Hepatic stellate cell (primary cell): ENCODE data around the gene CCNI.
A peak's percentile ranks its signal among the peaks of the same experiment; 100 is the strongest.
"Not testable (repeated sequence)": the region's sequence is repeated elsewhere in the genome, so short reads cannot be mapped to it uniquely, and the experiment has no call there.

Experiments
- DNase-seq: peaks from one replicate; pipeline ENCODE4 v3.0.0; 2011; ENCODE audit warnings: low spot score

Gene CCNI

GRCh38 chr4:77040854-77041725 is 34.7 kb downstream of the CCNI start:
- no peak for DNase-seq

DNA sequence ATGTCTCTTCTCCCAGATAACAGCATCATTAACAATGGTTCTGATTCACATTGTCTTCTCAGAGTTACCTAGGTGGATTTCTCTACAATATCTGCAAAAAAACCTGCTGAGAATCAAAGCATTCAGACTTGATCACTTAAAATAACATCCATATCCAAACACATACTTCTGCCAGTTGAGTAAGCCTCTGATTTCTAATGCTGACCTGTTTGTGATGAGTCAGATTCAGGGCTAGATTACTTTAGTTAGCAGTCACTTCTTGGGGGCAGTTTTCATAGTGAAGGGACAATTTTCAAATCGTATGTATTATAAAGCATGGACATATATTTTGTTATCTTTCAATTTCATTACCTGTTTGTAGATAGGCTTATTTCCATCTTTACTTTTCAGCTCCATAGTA is 35.5 kb downstream of the CCNI start:
- DNase-seq, result peak; percentile 33

DNA sequence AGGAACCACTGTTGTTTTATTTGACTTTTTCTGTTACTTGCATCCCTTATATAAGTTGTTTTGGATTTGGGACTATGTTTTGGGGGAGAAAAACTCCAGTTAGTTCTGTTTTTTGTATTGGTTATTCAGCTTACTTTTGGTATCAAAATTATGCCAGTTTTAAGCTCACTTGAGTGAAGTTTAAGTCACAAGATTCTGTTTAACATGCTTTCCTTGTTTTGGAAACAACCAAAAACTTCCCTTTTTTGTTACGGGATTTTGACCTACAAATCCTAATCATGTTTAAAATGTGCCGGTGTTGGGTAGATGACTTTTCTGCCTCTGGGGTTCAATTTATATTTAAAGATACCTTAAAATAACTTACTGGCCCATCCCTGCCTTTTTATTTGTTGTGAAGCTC is 36.0 kb downstream of the CCNI start:
- DNase-seq, result no peak

DNA sequence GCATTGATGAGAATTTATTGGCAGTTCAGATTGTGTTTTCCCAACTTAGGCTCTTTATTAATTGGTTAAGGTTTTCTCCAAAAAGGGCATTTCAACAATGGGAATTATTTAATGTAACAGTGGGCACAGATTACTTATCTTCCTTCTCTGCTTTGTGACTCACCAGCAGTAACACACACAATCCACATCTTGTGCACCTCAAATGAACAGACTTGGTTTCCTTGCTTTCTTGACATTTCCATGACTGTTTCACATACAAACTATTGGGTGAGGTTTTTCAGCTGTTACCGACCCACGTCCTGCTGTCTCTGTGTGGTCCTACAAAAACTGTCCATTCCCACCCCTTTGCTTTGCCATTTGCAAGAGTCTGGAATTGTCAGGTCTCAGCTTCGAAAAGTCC is 38.1 kb downstream of the CCNI start:
- no peak for DNase-seq

DNA sequence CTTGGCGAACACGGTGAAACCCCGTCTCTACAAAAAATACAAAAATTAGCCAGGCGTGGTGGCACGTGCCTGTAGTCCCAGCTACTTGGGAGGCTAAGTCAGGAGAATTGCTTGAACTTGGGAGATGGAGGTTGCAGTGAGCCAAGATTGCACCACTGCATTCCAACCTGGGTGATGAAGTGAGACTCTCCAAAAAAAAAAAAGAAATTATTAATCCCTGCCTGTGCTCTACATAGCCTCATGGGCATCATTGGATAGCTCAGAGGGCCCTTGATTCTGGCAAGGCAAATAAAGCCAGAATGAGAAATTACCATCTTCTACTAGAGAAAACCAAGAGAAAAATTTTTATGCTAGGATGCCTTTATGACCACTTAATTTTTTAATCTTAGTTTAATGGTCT is 38.6 kb downstream of the CCNI start:
- not testable (repeated sequence) for DNase-seq

GRCh38 chr4:77036206-77036605 is 39.6 kb downstream of the CCNI start:
- DNase-seq, result peak; percentile 47

- DNase-seq, result no peak
Observed at GRCh38 chr4:77035153-77035552, 40.6 kb downstream of the CCNI start.

DNA sequence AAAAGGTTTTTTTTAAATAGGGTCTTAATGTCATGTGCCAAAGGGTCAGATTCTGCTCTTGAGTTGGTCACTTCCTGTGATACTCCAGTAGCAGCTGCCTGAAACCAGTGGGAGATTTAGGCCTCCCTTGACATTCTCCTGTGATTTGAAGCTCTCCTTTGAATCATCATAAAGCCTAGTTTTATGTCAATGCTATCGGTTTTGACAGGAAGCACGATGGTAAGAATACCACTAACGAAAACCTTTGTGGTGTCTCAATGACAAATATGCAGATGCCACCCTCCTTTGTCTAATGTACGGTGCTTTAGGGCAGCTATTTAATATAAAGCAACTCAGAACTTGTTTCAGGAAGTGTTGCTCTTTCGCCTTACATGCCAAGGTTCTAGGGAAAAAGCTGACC is 44.2 kb downstream of the CCNI start:
- no peak for DNase-seq

DNA sequence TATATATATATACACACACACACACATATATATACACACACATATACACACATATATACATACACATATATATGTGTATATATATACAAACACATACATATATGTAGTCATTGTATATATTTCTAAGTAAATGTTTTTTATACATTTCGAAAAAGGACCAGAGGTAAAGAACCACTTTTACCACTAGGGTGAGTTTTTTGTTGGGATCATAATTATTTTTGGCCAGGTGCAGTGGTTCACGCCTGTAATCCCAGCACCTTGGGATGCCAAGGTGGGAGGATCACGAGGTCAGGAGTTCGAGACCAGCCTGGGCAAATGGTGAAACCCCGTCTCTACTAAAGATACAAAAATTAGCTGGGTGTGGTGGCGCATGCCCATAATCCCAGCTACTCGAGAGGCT is 46.0 kb downstream of the CCNI start:
- DNase-seq, result not testable (repeated sequence)

DNA sequence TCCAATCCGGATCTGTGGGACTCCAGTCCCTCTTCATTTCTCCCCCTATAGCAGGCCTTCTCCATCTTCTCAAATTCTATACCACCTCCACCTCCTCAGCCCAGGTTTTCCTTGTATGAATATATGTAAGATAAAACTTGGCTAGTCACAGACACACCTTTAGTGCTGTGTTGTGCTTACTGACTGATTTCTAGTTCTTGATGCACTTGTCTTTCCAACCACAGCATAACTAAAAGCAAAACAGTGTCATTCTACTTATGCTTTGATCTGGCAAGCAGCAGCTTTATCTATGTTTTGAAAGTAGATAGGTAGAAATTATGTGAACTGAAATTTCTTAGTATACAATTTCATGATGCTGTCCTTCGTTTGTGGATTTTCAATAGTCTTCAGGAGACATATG is 47.5 kb downstream of the CCNI start:
- DNase-seq, result no peak

- no peak for DNase-seq
Observed at GRCh38 chr4:77026322-77026704, 49.5 kb downstream of the CCNI start.

DNA sequence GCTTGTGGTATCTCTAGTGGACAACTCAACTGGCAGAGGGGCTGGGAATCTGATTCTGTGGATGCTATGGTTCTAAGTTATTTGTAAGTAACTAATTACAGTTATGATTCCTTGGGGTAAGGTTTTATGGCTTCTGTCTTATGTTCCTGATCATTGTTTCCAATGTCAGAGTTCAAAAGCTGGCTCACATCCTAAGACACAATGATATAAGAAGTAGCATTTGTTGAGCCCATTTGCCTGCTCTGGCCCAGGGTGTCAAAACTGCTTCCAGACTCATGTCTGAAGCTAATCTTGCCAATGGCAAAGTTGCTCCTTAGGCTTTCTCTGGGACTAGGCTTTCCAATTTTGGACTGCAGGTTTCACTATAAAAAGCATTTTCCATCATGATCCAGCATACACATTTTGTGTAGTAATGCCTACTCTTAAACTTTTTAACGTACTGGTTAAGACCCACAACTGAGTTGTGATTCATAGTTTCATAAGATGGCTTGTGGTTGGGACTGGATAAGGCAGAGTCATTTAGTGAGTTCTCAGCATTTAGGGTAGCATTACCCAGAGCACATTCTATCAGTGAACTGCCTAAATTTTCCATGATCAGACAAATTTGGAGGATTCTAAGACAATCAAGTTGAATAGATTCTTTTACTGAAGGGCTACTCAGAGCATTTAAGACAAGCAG is 50.0 kb downstream of the CCNI start:
- DNase-seq, result no peak

GRCh38 chr4:77023920-77024319 is 51.9 kb downstream of the CCNI start:
- no peak for DNase-seq

DNA sequence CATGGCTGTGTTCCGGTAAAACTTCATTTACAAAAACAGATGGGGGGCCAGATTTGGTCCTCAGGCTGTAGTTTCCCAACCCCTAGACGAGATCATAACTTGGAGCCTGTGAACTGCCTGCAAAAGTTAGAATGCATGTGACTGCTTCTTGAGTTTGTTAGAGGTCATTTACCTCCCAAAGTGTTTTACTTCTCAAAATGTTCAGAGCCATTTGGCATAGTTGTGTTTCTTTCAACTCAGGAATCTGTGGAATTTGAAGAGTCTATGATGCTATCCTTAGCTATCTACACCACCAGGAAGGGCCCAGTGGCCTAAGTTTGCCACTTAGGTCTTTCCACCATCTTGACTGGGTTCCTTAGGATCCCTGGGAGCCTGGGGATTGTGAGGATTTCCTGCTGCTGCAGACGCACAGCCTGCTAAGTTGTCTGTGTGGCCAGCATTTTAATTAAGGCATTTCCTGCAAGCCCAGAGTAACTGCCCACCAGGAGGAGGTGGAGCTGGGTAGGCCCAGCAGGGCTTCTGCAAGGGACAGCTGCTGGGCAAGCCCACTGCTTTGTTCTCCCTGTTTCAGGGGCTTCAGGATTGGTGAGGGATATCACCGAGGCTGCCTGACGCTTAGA is 53.1 kb downstream of the CCNI start:
- peak; percentile 67 for DNase-seq

DNA sequence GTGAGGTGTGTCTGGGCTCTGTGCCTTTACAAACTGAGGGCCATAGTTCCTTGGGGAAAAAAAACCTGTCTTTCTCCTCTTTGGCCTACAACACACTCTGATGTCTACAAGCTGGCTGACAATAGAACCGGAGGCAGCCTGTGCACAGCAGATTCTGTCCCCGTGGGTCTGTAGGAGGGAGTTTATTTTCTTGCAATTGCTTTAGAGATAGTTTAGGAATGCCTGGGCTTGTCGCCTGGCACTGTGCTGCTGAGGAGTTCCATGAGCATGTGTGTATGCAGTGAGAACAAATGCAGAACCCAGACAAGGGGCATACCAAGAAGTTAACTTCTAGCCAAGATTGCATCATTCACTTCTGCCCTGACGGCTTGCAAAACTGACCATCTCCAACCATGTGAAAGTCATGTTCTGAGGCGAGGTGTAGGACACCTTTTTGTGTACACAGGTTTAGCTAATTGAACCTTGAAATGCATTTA is 54.1 kb downstream of the CCNI start:
- peak; percentile 30 for DNase-seq

- DNase-seq, result no peak
Observed at GRCh38 chr4:77020017-77020416, 55.8 kb downstream of the CCNI start.

GRCh38 chr4:77015390-77015789 is 60.4 kb downstream of the CCNI start:
- peak; percentile 29 for DNase-seq

DNA sequence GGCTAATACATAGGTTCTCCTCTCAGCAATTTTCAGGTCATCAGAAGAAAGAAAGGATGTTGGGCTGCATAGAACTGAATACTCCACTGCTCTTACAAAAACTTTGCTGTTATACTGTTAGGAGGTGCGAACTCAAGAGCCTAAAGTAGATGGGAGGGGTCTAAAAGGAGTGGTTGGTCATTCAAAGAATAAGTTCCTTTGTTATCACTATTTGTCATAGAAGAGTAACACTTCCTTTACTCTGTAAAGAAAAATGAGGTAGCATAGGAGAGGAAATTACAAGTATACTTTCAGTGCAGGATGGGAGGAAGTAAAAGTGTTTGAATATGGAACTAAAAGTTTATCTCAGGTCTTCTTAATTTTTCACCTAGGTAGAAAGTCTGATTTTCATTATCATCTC is 61.5 kb downstream of the CCNI start:
- no peak for DNase-seq

DNA sequence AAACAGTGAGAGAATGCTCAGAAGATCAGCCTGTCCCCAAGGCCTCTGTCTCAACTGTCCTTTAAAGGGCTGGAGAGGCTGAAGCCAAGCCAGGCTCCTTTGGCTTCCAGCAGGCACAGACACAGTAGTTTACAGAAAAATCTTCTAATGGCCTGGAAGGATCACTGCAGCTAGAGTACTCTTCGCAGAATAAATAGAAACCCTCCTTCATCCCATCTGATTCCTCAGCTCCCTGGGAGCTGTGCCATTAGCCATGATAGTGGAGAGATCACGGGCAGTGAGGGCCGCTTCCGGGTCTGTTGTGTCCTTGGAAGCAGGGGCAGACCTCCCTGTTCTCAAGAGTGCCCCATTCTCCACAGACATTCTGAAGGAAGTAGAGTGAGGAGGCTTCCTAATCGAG is 63.1 kb downstream of the CCNI start:
- DNase-seq, result no peak

- DNase-seq, result no peak
Observed at GRCh38 chr4:77010841-77011354, 64.9 kb downstream of the CCNI start.

GRCh38 chr4:77009511-77010115 is 66.2 kb downstream of the CCNI start:
- DNase-seq, result no peak
